Kidney (tissue), 14 donors: ENCODE results near the gene LEFTY2. TPM values are rescaled to one million over a fixed set of nuclear protein-coding genes. Genes with fewer than 3 reads are reported as not detected.
A peak's percentile ranks its signal among the peaks of the same experiment; 100 is the strongest.

Source experiments
- DNase-seq, 5 donors: peaks; one replicate each; pipeline ENCODE4 v3.0.0-alpha.2; 2013 to 2020
- FAIRE-seq: peaks from 2 replicates; lab custom pipeline; 2012; peaks lifted over from hg19 to GRCh38; lab: Jason Lieb, UNC
- H3K27ac ChIP-seq, 2 donors: one replicate each; pipeline ENCODE4 v1.7.0; 2013; ENCODE audit warnings: low read depth in 2 of 2, low read length in 2 of 2, inconsistent platforms in 1 of 2
- H3K27me3 ChIP-seq: one replicate; pipeline ENCODE4 v1.7.1; 2013; ENCODE audit warnings: low read length, inconsistent platforms; ENCODE audit not compliant: control insufficient read depth, insufficient read depth
- H3K36me3 ChIP-seq, 3 donors: one replicate each; pipeline versions ENCODE4 v1.7.0 to v1.7.1; 2013; ENCODE audit warnings: low read length in 3 of 3, control low read depth in 1 of 3, inconsistent platforms in 1 of 3; ENCODE audit not compliant: insufficient read depth in 3 of 3, control insufficient read depth in 2 of 3
- H3K4me1 ChIP-seq, 3 donors: one replicate each; pipeline versions ENCODE4 v1.7.0 to v1.7.1; 2013; ENCODE audit warnings: low read length in 3 of 3, inconsistent platforms in 1 of 3, low read depth in 1 of 3; ENCODE audit not compliant: control insufficient read depth in 2 of 3, insufficient read depth in 2 of 3
- H3K4me3 ChIP-seq, 3 donors: one replicate each; pipeline versions ENCODE4 v1.7.0 to v1.8.1; 2013; ENCODE audit warnings: low read length in 3 of 3, control low read depth in 1 of 3, inconsistent platforms in 1 of 3
- H3K9ac ChIP-seq, 3 donors: one replicate each; pipeline versions ENCODE4 v1.7.0 to v1.7.1; 2013; ENCODE audit warnings: low read length in 3 of 3, control low read depth in 1 of 3, inconsistent platforms in 1 of 3
- H3K9me3 ChIP-seq, 3 donors: one replicate each; pipeline versions ENCODE4 v1.7.0 to v1.7.1; 2013; ENCODE audit warnings: low read length in 3 of 3, control low read depth in 1 of 3, inconsistent platforms in 1 of 3; ENCODE audit not compliant: control insufficient read depth in 2 of 3, insufficient read depth in 1 of 3
- intact Hi-C: fragments of 100-400 bp; cut with DNase I; formaldehyde crosslinking; loops from one replicate; pipeline ENCODE4 v1.11.1; 2022
- polyA plus RNA-seq: library from polyadenylated mRNA; stranded (reverse); fragments of 350-450 nt; fragmentation: Illumina TruSeq; extraction: RNeasy Lipid Tissue Mini Kit (QIAGEN cat#74804); gene quantifications from one replicate; pipeline ENCODE4 v1.2.3, GENCODE V29; 2014; ENCODE audit warnings: low read depth, low replicate concordance; ENCODE audit not compliant: insufficient read depth
- total RNA-seq: library from RNA; stranded (reverse); fragmentation: NEBNext Ultra II Directional; extraction: Animal tissue kit (Norgen Biotek cat#: 25700); gene quantifications from one replicate; pipeline ENCODE4 v1.2.1, GENCODE V29; 2021
- TF ChIP-seq, protein P1 (sequence below): IDR thresholded peaks from 3 replicates; pipeline ENCODE4 v1.5.1; 2012; ENCODE audit warnings: mild to moderate bottlenecking, moderate library complexity, borderline replicate concordance; ENCODE audit not compliant: insufficient read depth; ENCODE audit errors: extremely low read depth
- donor health status: control.
- donor health status: control.
- donor health status: control.
- donor health status: control.
- donor health status: control.
- donor health status: DM: yes; HTN: yes; CAD: no.
- donor health status: Normal renal cell carcinoma (clear cell type).

Gene LEFTY2
- total and polyA plus RNA-seq, 2 donors from 2014 or later: 0.13 to 0.28 TPM

- Histone ChIP-seq H3K9me3 (no peaks in the 10 kb centered on the region), H3K27ac (no peak overlapping the region), H3K9ac (no peak overlapping the region), H3K36me3 (no peaks in the 10 kb centered on the region), H3K4me1 (no peaks in the 10 kb centered on the region), H3K4me3 (no peak overlapping the region), H3K27me3 (no peaks in the 10 kb centered on the region)
- no peak for DNase-seq
- no peak for FAIRE-seq
- TF ChIP-seq, protein P1, sequence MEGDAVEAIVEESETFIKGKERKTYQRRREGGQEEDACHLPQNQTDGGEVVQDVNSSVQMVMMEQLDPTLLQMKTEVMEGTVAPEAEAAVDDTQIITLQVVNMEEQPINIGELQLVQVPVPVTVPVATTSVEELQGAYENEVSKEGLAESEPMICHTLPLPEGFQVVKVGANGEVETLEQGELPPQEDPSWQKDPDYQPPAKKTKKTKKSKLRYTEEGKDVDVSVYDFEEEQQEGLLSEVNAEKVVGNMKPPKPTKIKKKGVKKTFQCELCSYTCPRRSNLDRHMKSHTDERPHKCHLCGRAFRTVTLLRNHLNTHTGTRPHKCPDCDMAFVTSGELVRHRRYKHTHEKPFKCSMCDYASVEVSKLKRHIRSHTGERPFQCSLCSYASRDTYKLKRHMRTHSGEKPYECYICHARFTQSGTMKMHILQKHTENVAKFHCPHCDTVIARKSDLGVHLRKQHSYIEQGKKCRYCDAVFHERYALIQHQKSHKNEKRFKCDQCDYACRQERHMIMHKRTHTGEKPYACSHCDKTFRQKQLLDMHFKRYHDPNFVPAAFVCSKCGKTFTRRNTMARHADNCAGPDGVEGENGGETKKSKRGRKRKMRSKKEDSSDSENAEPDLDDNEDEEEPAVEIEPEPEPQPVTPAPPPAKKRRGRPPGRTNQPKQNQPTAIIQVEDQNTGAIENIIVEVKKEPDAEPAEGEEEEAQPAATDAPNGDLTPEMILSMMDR: peak; percentile 1
- intact Hi-C loops: no loop called here
These were observed 20.8 kb upstream of the LEFTY2 start for GRCh38 chr1:225961659-225962439.

- no peak overlapping the region for H3K27ac ChIP-seq
- no peaks in the 10 kb centered on the region for H3K36me3 ChIP-seq
- intact Hi-C loops: no loop called here
- no peaks in the 10 kb centered on the region for H3K9me3 ChIP-seq
- TF ChIP-seq, protein P1: no peak
- DNase-seq (no peak), FAIRE-seq (no peak)
- no peak overlapping the region for H3K9ac ChIP-seq
- H3K4me3 ChIP-seq: no peak overlapping the region
- no peaks in the 10 kb centered on the region for H3K27me3 ChIP-seq
- no peaks in the 10 kb centered on the region for H3K4me1 ChIP-seq
These were observed 17.0 kb upstream of the LEFTY2 start for GRCh38 chr1:225958041-225958440.

DNA sequence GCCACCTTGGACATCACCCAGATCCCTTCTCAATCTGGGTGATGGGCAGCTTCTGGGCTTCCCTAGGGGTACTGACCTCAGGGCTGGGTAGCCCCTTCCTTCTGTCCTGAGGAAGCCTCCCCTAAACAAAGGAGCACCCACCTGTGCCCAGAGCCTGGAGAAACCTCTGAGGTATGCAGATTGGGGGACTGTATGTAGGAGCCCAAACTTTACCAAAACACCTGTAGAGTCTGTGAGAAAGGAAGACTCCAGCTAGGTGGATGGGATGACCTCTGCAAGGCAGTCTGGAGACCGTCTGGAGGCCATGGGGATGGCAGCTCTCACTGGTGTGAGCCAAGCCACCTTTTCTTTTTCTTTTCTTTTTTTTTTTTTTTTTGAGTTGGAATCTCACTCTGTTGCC is 13.7 kb upstream of the LEFTY2 start:
- H3K9ac ChIP-seq: no peak overlapping the region
- H3K27ac ChIP-seq: no peak overlapping the region
- H3K4me3 ChIP-seq: no peak overlapping the region
- DNase-seq (no peak), FAIRE-seq (no peak)
- no peaks in the 10 kb centered on the region for H3K36me3 ChIP-seq
- no peaks in the 10 kb centered on the region for H3K27me3 ChIP-seq
- H3K9me3 ChIP-seq: no peaks in the 10 kb centered on the region
- H3K4me1 ChIP-seq: no peaks in the 10 kb centered on the region
- TF ChIP-seq, protein P1: no peak
- intact Hi-C loops: no loop called here
